ENCODE measurements around the gene ACER3. TPM values are rescaled to one million over a fixed set of nuclear protein-coding genes. Genes with fewer than 3 reads are reported as not detected.

Gene ACER3
- total RNA-seq, 1 experiment from 2014 or later, result 47.2 TPM

- DNase-seq (ENCODE audit: low read depth), result no peak
Observed at GRCh38 chr11:77074205-77074604, 213.5 kb downstream of the ACER3 start.

GRCh38 chr11:77074626-77075221 lies 214.0 kb downstream of the ACER3 start:
- no peak for DNase-seq (ENCODE audit: low read depth)

- no peak for DNase-seq (ENCODE audit: low read depth)
Observed at GRCh38 chr11:77075425-77075905, 214.7 kb downstream of the ACER3 start.

Other genes with a start within 250 kb of the ACER3 start
- 13.4 and 13.6 TPM in 2 replicates for gene LRRC32, start 190.2 kb upstream of the ACER3 start, total RNA-seq (2014; rRNA removed; shearing (Covaris generic))
- 45.2 and 52.2 TPM in 2 replicates for gene TSKU, start 77.6 kb upstream of the ACER3 start, total RNA-seq (2014; rRNA removed; shearing (Covaris generic))
- gene B3GNT6, start 173.5 kb downstream of the ACER3 start, total RNA-seq (2014; rRNA removed; shearing (Covaris generic)), result not detected in 2 replicates
- 10.7 and 12.4 TPM in 2 replicates for gene CAPN5, start 206.1 kb downstream of the ACER3 start, total RNA-seq (2014; rRNA removed; shearing (Covaris generic))
- not detected in 2 replicates for gene OMP, start 241.9 kb downstream of the ACER3 start, total RNA-seq (2014; rRNA removed; shearing (Covaris generic))